HepG2 (cell line): ENCODE data around the gene DIP2C.

ENCODE experiments used
- KDM3A ChIP-seq: IDR thresholded peaks from 2 replicates; pipeline ENCODE4 v1.6.1; 2018; ENCODE audit warnings: low read depth, missing compliant biosample characterization
- REL ChIP-seq: sonication (generic); formaldehyde crosslinking; conservative IDR thresholded peaks from 2 replicates; pipeline ENCODE4 v1.8.0; 2022; ENCODE audit warnings: mild to moderate bottlenecking, missing genetic modification reagents, moderate library complexity
- SALL2 ChIP-seq: sonication (generic); formaldehyde crosslinking; IDR thresholded peaks from 2 replicates; pipeline ENCODE4 v1.8.1; 2023; ENCODE audit warnings: mild to moderate bottlenecking, missing genetic modification reagents, inconsistent platforms

DNA sequence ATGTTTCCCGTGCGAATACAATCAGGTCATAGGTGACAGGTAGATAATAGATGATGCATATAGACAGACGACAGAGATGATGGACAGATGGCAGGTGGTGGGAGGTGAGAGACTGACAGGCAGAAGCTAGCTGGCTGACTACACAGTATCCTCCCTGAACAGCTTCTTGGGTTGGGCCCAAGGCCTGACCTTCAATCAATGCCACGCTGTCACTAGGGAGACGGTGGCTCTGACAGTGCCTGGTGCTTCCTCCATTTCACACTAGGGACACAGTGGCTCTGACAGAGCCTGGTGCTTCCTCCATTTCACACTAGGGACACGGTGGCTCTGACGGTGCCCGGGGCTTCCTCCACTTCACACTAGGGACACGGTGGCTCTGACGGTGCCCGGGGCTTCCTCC, 200.1 kb downstream of the DIP2C start:
- TF ChIP-seq REL (no peak), KDM3A (CRISPR knock-in tag) (no peak), SALL2 (CRISPR knock-in tag) (no peak)
